Activated naive CD8-positive, alpha-beta T cell treated with anti-CD3 and anti-CD28 coated beads for 36 hours (primary cell): Measurements from ENCODE around the gene ATG10. TPM values are rescaled to one million over a fixed set of nuclear protein-coding genes. Genes with fewer than 3 reads are reported as not detected.
"Not testable (repeated sequence)": the region's sequence is repeated elsewhere in the genome, so short reads cannot be mapped to it uniquely, and the experiment has no call there.

ENCODE experiments used
- DNase-seq: peaks from one replicate; pipeline ENCODE4 v3.0.0; 2021
- H3K27ac Mint-ChIP-seq: one replicate; pipeline ENCODE4 v1.8.0; 2022; ENCODE audit warnings: mild to moderate bottlenecking, moderate library complexity, mixed read lengths
- H3K27me3 Mint-ChIP-seq: one replicate; pipeline ENCODE4 v1.8.0; 2022; ENCODE audit warnings: mild to moderate bottlenecking, mixed read lengths
- H3K36me3 Mint-ChIP-seq: one replicate; pipeline ENCODE4 v1.8.0; 2021; ENCODE audit warnings: mild to moderate bottlenecking, mixed read lengths
- H3K4me1 Mint-ChIP-seq: one replicate; pipeline ENCODE4 v1.8.0; 2021; ENCODE audit warnings: mixed read lengths
- H3K4me3 Mint-ChIP-seq: one replicate; pipeline ENCODE4 v1.8.0; 2022; ENCODE audit warnings: mild to moderate bottlenecking, moderate library complexity, mixed read lengths
- H3K9me3 Mint-ChIP-seq: one replicate; pipeline ENCODE4 v1.8.0; 2022; ENCODE audit warnings: mixed read lengths
- total RNA-seq, 2 experiments: library from RNA; stranded (reverse); gene quantifications; one replicate each; pipeline ENCODE4 v1.2.3, GENCODE V29; 2021

The ATG10 gene
- total RNA-seq, 2 experiments from 2014 or later, result 9.3 to 10.7 TPM

GRCh38 chr5:82058710-82059109 is 86.9 kb downstream of the ATG10 start:
- H3K36me3 Mint-ChIP-seq, result peaks cover 7% of the 10 kb centered on the region
- H3K4me3 Mint-ChIP-seq, result no peak overlapping the region
- no peaks in the 10 kb centered on the region for H3K9me3 Mint-ChIP-seq
- no peaks in the 10 kb centered on the region for H3K27me3 Mint-ChIP-seq
- DNase-seq, result no peak
- H3K27ac Mint-ChIP-seq, result no peak overlapping the region
- H3K4me1 Mint-ChIP-seq, result peaks cover 12% of the 10 kb centered on the region

DNA sequence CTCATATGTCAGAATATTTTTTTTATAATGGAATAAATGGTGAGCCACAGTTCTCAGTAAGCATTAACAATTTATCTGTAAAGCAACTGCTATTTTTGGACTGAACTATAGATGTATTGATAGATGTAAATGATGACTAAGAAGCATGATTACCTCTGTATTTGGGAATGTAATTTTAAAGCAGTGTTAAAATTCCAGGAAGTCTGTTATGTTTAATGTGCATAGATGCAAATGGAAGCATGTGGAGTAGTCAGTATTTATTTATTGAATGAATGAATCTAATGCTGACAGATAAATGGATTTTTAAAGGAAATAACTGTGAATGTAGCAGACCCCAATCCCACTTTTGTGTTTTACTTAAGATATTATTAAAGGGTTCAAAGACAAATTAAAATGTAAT is 95.0 kb downstream of the ATG10 start:
- H3K4me3 Mint-ChIP-seq, result no peak overlapping the region
- H3K27me3 Mint-ChIP-seq, result no peaks in the 10 kb centered on the region
- DNase-seq, result no peak
- H3K9me3 Mint-ChIP-seq, result no peaks in the 10 kb centered on the region
- H3K4me1 Mint-ChIP-seq, result peaks cover 10% of the 10 kb centered on the region
- no peak overlapping the region for H3K27ac Mint-ChIP-seq
- H3K36me3 Mint-ChIP-seq, result no peaks in the 10 kb centered on the region

DNA sequence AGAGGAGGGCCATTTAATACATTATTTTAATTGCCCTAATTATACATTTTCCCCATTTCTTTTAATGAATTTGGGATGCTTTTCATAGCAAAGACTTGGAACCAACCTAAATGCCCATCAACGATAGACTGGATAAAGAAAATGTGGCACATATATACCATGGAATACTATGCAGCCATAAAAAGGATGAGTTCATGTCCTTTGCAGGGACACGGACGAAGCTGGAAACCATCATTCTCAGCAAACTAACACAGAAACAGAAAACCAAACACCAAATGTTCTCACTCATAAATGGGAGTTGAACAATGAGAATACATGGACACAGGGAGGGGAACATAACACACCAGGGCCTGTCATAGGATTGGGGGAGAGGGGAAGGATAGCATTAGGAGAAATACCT is 96.2 kb downstream of the ATG10 start:
- DNase-seq, H3K36me3 Mint-ChIP-seq, H3K4me1 Mint-ChIP-seq, H3K9me3 Mint-ChIP-seq, H3K27ac Mint-ChIP-seq, H3K27me3 Mint-ChIP-seq: not testable (repeated sequence)
- H3K4me3 Mint-ChIP-seq, result peak overlapping the region; percentile 27

DNA sequence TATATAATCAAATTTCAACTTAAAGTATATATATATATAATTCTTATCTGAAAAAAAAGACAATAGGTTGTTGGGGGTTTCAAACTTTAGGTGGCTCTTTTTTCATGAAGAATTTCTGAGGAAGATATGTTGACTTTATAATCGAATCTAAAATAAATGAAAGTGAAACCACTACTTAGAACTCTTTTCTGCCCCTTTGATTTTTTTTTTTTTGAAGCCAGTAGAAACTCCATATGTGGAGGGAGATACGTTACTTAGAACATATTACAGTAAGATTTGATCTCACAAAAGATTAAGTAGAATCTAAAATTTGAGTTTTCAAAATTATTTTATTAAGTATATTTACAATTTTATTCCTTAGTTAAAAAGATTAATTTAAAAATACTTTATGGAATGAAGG is 96.9 kb downstream of the ATG10 start:
- Mint-ChIP-seq H3K36me3 (no peaks in the 10 kb centered on the region), H3K4me1 (peaks cover 12% of the 10 kb centered on the region), H3K9me3 (no peaks in the 10 kb centered on the region), H3K4me3 (peak overlapping the region; percentile 30), H3K27ac (no peak overlapping the region), H3K27me3 (no peaks in the 10 kb centered on the region)
- no peak for DNase-seq

GRCh38 chr5:82072138-82072537 is 100.3 kb downstream of the ATG10 start:
- Mint-ChIP-seq H3K27me3 (no peaks in the 10 kb centered on the region), H3K4me1 (peaks cover 6% of the 10 kb centered on the region), H3K36me3 (peaks cover 2% of the 10 kb centered on the region), H3K4me3 (no peak overlapping the region), H3K9me3 (no peaks in the 10 kb centered on the region), H3K27ac (no peak overlapping the region)
- no peak for DNase-seq

DNA sequence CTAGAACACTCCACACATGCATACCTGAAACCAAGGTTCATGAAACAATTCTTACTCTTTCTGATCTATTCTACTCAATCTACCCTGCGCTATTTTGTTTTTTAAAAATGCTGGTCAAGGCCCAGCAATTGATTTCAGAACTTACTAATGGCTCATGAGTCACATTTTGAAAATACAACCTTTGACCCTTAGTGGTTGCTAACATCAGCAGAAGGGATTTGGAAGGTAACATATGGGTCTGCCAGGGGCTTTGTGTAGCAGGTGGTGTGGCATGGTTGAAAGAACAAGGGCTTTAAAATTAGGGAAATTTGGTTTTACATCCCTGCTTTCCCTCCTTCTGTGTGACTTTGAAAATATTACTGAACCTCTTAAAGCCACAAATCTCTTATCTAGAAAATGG is 101.4 kb downstream of the ATG10 start:
- Mint-ChIP-seq H3K27ac (no peak overlapping the region), H3K36me3 (peaks cover 6% of the 10 kb centered on the region), H3K27me3 (no peaks in the 10 kb centered on the region), H3K4me1 (peaks cover 5% of the 10 kb centered on the region), H3K9me3 (no peaks in the 10 kb centered on the region), H3K4me3 (no peak overlapping the region)
- DNase-seq, result no peak

GRCh38 chr5:82074950-82075349 is 103.1 kb downstream of the ATG10 start:
- Mint-ChIP-seq H3K27me3 (no peaks in the 10 kb centered on the region), H3K4me1 (peaks cover 2% of the 10 kb centered on the region), H3K27ac (no peak overlapping the region), H3K36me3 (peaks cover 13% of the 10 kb centered on the region), H3K9me3 (peaks cover 6% of the 10 kb centered on the region), H3K4me3 (no peak overlapping the region)
- DNase-seq, result no peak

DNA sequence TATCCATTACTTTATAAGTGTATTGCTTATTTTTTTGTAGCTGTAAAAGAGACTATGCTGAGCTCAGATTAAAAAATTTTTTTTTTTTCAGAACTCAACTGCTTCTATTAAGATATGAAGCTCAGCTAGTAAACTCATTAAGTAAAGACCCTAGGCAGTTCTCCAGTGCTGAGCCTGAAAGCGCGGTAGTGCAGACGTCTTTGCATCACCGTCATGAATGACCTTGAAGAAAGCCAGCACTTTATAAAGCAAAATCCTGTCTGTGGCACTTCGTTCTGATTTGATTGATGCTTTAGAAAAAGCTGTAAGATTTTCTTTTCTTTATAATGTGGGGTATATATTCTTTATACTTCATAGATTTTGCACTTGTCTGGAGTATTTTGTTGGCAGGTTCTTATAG is 105.7 kb downstream of the ATG10 start:
- H3K36me3 Mint-ChIP-seq, result peaks cover 31% of the 10 kb centered on the region
- H3K4me1 Mint-ChIP-seq, result peaks cover 2% of the 10 kb centered on the region
- no peak for DNase-seq
- no peak overlapping the region for H3K27ac Mint-ChIP-seq
- H3K27me3 Mint-ChIP-seq, result no peaks in the 10 kb centered on the region
- no peak overlapping the region for H3K4me3 Mint-ChIP-seq
- peaks cover 9% of the 10 kb centered on the region for H3K9me3 Mint-ChIP-seq

- peaks cover 8% of the 10 kb centered on the region for H3K4me1 Mint-ChIP-seq
- H3K27me3 Mint-ChIP-seq, result no peaks in the 10 kb centered on the region
Observed at GRCh38 chr5:82091617-82092016, 119.8 kb downstream of the ATG10 start.

GRCh38 chr5:82095536-82095935 is 123.7 kb downstream of the ATG10 start:
- Mint-ChIP-seq H3K9me3 (peaks cover 16% of the 10 kb centered on the region), H3K4me3 (no peak overlapping the region), H3K4me1 (peaks cover 13% of the 10 kb centered on the region), H3K27me3 (no peaks in the 10 kb centered on the region), H3K36me3 (peaks cover 16% of the 10 kb centered on the region), H3K27ac (no peak overlapping the region)
- DNase-seq, result no peak

More at GRCh38 chr5:82091617-82092016, 119.8 kb downstream of the ATG10 start:
- no peak overlapping the region for H3K4me3 Mint-ChIP-seq
- DNase-seq, result no peak
- H3K36me3 Mint-ChIP-seq, result peaks cover 42% of the 10 kb centered on the region
- H3K27ac Mint-ChIP-seq, result no peak overlapping the region
- H3K9me3 Mint-ChIP-seq, result peaks cover 40% of the 10 kb centered on the region

DNA sequence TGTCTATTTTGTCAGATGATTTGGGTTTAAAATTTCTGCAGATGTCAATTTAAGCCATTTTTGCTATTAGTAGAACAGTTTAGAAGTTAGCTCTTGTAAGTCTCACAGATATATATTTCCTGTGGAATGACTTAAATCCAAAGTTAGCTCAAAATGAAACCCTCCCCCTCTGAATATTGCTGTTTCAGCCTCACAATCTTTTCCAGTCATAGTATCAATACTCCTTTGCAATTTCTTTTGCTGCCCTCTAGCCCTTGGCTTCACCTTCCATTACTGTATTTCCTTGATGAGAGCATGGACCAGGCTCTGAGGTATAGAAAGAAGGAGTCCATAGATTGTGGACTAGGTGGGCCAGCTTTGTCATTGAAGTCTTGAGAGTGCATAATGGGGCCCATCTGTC is 124.4 kb downstream of the ATG10 start:
- DNase-seq, result no peak
- Mint-ChIP-seq H3K36me3 (peaks cover 13% of the 10 kb centered on the region), H3K4me1 (peaks cover 16% of the 10 kb centered on the region), H3K4me3 (no peak overlapping the region), H3K27me3 (no peaks in the 10 kb centered on the region), H3K9me3 (peaks cover 15% of the 10 kb centered on the region), H3K27ac (no peak overlapping the region)

DNA sequence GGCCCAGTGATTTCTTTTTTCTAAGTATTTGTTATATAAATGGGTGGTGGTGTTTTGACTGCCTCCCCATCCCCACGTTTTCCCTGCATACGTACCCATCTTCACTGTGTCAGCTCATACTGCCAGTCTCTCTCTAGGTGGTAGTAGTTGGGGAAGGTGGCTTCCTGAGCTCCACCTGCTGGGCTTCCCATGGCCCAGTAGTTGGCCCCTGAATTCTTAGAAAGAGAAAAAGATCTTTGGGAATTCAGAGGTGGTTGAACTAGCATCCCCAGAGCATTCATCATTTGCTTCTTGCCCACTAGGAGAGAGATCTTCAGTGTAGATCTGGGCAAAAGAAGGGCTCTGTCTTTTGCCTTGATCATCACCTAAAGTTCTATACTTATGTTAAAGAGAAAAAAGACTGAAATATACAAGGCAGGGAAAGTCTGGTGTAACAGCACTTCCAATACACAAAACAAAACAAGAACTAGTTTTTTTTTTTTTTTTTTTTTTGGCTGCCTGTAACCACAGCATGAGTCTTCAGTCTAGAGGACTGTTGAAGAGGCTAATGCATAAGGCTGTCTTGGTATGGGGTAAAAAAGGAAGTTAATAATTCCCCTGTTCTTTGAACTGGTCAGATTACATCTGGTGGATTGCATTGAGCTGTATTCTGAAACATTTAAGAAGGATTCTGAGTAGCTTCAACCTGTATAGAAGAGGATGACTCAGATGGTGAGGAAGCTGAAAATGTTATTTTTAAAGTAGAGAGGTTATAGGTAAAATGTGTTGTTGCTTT is 128.7 kb downstream of the ATG10 start:
- Mint-ChIP-seq H3K4me1 (peaks cover 22% of the 10 kb centered on the region), H3K36me3 (no peaks in the 10 kb centered on the region), H3K4me3 (no peak overlapping the region), H3K27ac (no peak overlapping the region), H3K9me3 (no peaks in the 10 kb centered on the region), H3K27me3 (no peaks in the 10 kb centered on the region)
- DNase-seq, result no peak

GRCh38 chr5:82104872-82105271 is 133.0 kb downstream of the ATG10 start:
- H3K4me3 Mint-ChIP-seq, result no peak overlapping the region
- H3K9me3 Mint-ChIP-seq, result no peaks in the 10 kb centered on the region
- DNase-seq, result peak; percentile 11
- H3K36me3 Mint-ChIP-seq, result peaks cover 5% of the 10 kb centered on the region
- H3K27ac Mint-ChIP-seq, result no peak overlapping the region
- peaks cover 22% of the 10 kb centered on the region for H3K4me1 Mint-ChIP-seq
- H3K27me3 Mint-ChIP-seq, result no peaks in the 10 kb centered on the region

GRCh38 chr5:82105457-82105856 is 133.6 kb downstream of the ATG10 start:
- DNase-seq, result peak; percentile 14
- peaks cover 5% of the 10 kb centered on the region for H3K36me3 Mint-ChIP-seq
- H3K27me3 Mint-ChIP-seq, result no peaks in the 10 kb centered on the region
- H3K4me3 Mint-ChIP-seq, result peak overlapping the region; percentile 12
- H3K27ac Mint-ChIP-seq, result no peak overlapping the region
- no peaks in the 10 kb centered on the region for H3K9me3 Mint-ChIP-seq
- peaks cover 18% of the 10 kb centered on the region for H3K4me1 Mint-ChIP-seq

GRCh38 chr5:82106207-82106606 is 134.4 kb downstream of the ATG10 start:
- no peak overlapping the region for H3K27ac Mint-ChIP-seq
- DNase-seq, result no peak
- H3K4me1 Mint-ChIP-seq, result peaks cover 16% of the 10 kb centered on the region
- no peaks in the 10 kb centered on the region for H3K9me3 Mint-ChIP-seq
- H3K36me3 Mint-ChIP-seq, result peaks cover 5% of the 10 kb centered on the region
- H3K27me3 Mint-ChIP-seq, result no peaks in the 10 kb centered on the region
- no peak overlapping the region for H3K4me3 Mint-ChIP-seq

GRCh38 chr5:82106756-82107155 is 134.9 kb downstream of the ATG10 start:
- Mint-ChIP-seq H3K36me3 (peaks cover 6% of the 10 kb centered on the region), H3K27me3 (no peaks in the 10 kb centered on the region), H3K9me3 (no peaks in the 10 kb centered on the region), H3K4me1 (peaks cover 21% of the 10 kb centered on the region), H3K4me3 (no peak overlapping the region), H3K27ac (no peak overlapping the region)
- DNase-seq, result no peak
